ENCODE results near the gene CD300LD. TPM values are rescaled to one million over a fixed set of nuclear protein-coding genes. Genes with fewer than 3 reads are reported as not detected.

CD300LD gene
- total and polyA plus RNA-seq, 2 experiments from 2014 or later, result not detected

- Mint-ChIP-seq H3K27me3 (ENCODE audit: insufficient read depth, low read depth, poor library complexity) (peaks cover 11% of the 10 kb centered on the region), H3K36me3 (ENCODE audit: low read depth) (no peaks in the 10 kb centered on the region), H3K27ac (no peak overlapping the region), H3K4me3 (no peak overlapping the region), H3K4me1 (peaks cover 5% of the 10 kb centered on the region; the same call in 1 of the 3 replicates), H3K9me3 (no peaks in the 10 kb centered on the region)
- ATAC-seq (no peak), DNase-seq (ENCODE audit: low spot score) (no peak)
- Histone ChIP-seq H3K4me2 (no peak overlapping the region), H4K20me1 (replicated peaks; ENCODE audit: insufficient read depth) (no peaks in the 10 kb centered on the region), H3K36me3 (ENCODE audit: insufficient read depth) (no peaks in the 10 kb centered on the region), H3F3A (replicated peaks; ENCODE audit: low read depth) (no peaks in the 10 kb centered on the region), H3K27me3 (ENCODE audit: insufficient read depth) (no peaks in the 10 kb centered on the region), H3K4me3 (no peak overlapping the region), H3K27ac (ENCODE audit: low read depth) (no peak overlapping the region), H2AFZ (no peak overlapping the region), H3K9me2 (ENCODE audit: insufficient read depth) (no peaks in the 10 kb centered on the region), H3K4me1 (ENCODE audit: insufficient read depth) (no peaks in the 10 kb centered on the region), H3K79me2 (replicated peaks; ENCODE audit: insufficient read depth) (no peaks in the 10 kb centered on the region)
- TF ChIP-seq ZNF462 (CRISPR knock-in tag; IDR thresholded peaks at IDR 0.05), result no peak
- no peak for TF ChIP-seq ZNF114 (CRISPR knock-in tag; IDR thresholded peaks at IDR 0.05)
- no peak for TF ChIP-seq NANOG (IDR thresholded peaks at IDR 0.05; ENCODE audit: borderline replicate concordance)
- TF ChIP-seq, protein P1, sequence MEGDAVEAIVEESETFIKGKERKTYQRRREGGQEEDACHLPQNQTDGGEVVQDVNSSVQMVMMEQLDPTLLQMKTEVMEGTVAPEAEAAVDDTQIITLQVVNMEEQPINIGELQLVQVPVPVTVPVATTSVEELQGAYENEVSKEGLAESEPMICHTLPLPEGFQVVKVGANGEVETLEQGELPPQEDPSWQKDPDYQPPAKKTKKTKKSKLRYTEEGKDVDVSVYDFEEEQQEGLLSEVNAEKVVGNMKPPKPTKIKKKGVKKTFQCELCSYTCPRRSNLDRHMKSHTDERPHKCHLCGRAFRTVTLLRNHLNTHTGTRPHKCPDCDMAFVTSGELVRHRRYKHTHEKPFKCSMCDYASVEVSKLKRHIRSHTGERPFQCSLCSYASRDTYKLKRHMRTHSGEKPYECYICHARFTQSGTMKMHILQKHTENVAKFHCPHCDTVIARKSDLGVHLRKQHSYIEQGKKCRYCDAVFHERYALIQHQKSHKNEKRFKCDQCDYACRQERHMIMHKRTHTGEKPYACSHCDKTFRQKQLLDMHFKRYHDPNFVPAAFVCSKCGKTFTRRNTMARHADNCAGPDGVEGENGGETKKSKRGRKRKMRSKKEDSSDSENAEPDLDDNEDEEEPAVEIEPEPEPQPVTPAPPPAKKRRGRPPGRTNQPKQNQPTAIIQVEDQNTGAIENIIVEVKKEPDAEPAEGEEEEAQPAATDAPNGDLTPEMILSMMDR (conservative IDR thresholded peaks at IDR 0.05; ENCODE audit: low read depth in 2 of 2), result 0 out of 4 replicates have a peak, but pooled peaks of 1 of the 2 experiments have one; percentile 26
- TF ChIP-seq EZH2 (IDR thresholded peaks at IDR 0.05; ENCODE audit: low read depth, unreplicated experiment), result no peak
- no peak for TF ChIP-seq CREB1 (CRISPR knock-in tag; IDR thresholded peaks at IDR 0.05; ENCODE audit: low read depth)
- TF ChIP-seq ZNF331 (CRISPR knock-in tag; IDR thresholded peaks at IDR 0.05; ENCODE audit: low read depth), result no peak
- TF ChIP-seq EZH2phosphoT487 (IDR thresholded peaks at IDR 0.05; ENCODE audit: unreplicated experiment), result no peak
Observed at GRCh38 chr17:74547264-74547663, 44.8 kb downstream of the CD300LD start.

All from GM23338 (cell line).